Activated CD4-positive, alpha-beta T cell treated with anti-CD3 and anti-CD28 coated beads, Interleukin-2, Interleukin-4, amounts not matched to agents 100 ng/mL and 50 ng/mL, durations not matched to agents 16 hours and 8 hours (primary cell): ENCODE data around the gene C19orf38.
"Not testable (repeated sequence)": the region's sequence is repeated elsewhere in the genome, so short reads cannot be mapped to it uniquely, and the experiment has no call there.

Experiments
- DNase-seq: peaks from one replicate; pipeline ENCODE4 v3.0.0-alpha.2; 2020; ENCODE audit warnings: low spot score

Gene C19orf38

DNA sequence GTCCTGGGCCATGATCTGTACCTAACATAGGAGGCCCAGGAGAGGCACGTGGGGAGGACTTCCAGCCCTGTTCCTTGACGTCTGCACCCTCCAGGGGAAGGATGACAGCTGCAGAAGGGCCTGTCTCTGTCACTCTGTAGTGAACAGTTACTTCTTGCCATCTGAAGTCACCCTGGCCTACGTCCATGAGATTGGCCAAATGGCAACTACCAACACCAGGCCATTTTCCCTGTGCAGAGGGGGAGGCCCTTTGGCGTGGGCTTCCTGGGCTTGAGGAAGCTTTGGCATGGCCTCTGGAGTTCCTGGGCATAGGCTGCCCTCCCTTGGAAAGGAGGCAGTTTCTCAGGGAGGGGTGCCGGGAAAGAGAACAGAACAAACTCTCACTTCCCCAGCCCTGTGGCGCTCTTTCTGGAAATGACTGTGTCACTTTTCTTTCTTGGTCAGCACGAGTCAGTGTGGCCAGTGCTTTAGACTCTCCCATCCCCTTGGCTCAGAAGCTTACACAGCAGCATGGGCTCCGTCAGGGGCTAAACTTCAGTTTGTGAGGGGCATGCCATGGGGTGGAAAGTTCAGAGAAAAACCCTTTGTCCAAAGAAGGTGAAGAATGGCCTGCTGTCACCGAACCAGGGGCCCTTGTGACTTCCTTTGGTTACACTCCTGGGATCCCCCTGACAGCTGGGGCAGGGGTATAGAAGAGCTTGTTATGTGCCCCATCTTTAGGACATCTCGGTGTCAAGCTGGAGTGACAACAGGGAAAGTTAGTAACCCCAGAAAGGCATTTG lies 28.4 kb downstream of the C19orf38 start:
- peak; percentile 62 for DNase-seq

- not testable (repeated sequence) for DNase-seq
Observed at GRCh38 chr19:10877608-10878007, 29.4 kb downstream of the C19orf38 start.

GRCh38 chr19:10878253-10878652 lies 30.0 kb downstream of the C19orf38 start:
- DNase-seq = no peak

DNA sequence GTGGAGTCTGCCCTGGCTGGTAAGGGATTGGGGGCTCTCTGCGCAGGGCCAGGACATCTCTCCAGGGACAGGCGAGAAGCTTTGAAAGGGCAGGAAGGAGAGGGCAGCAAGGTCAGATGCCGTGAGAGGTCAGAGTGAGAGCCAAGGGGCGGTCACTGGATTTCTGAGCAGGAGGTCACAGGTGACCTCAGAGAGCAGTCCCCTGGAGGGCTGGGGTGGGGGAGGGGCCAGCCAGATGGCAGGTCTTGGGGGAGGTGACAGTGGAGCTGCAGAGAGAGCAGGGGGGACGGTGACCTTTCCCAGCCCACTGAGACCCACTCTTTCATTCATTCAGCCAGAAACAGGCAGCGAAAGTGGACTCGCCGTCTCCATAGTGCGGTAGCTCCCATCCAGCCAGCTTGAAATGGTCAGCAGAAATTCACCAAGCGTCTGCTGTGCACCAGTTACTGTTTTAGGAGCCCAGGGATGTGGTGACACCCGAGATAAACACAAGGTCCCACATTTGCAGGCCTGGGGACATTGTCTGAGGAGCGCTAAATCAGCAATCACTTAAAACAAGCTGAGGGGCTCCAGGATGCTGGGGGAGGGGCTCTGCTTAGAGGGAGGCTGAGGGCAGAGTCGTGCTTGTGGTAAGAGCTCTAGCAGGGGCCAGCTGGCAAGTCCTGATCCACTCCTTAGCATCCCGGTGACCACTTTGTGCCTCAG lies 33.3 kb downstream of the C19orf38 start:
- DNase-seq = no peak

DNA sequence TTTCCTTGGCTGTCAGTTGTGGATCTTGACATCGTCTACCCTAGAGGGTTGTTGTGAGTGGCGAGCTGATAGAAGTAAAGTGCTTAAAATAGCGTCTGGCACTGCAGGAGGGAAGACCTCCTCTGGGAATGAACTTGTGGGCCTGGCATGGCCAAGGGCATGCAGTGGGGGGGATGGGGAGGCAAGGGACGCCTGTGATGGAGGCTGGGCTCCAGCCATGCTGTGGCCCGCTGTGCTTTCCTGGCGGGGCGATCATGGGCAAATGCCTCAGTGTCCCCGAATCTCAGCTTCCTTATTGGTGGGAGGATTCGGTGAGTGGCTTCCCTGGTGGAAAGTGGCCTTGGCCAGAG lies 33.9 kb downstream of the C19orf38 start:
- DNase-seq = no peak

GRCh38 chr19:10884274-10884673 lies 36.1 kb downstream of the C19orf38 start:
- DNase-seq = no peak

DNA sequence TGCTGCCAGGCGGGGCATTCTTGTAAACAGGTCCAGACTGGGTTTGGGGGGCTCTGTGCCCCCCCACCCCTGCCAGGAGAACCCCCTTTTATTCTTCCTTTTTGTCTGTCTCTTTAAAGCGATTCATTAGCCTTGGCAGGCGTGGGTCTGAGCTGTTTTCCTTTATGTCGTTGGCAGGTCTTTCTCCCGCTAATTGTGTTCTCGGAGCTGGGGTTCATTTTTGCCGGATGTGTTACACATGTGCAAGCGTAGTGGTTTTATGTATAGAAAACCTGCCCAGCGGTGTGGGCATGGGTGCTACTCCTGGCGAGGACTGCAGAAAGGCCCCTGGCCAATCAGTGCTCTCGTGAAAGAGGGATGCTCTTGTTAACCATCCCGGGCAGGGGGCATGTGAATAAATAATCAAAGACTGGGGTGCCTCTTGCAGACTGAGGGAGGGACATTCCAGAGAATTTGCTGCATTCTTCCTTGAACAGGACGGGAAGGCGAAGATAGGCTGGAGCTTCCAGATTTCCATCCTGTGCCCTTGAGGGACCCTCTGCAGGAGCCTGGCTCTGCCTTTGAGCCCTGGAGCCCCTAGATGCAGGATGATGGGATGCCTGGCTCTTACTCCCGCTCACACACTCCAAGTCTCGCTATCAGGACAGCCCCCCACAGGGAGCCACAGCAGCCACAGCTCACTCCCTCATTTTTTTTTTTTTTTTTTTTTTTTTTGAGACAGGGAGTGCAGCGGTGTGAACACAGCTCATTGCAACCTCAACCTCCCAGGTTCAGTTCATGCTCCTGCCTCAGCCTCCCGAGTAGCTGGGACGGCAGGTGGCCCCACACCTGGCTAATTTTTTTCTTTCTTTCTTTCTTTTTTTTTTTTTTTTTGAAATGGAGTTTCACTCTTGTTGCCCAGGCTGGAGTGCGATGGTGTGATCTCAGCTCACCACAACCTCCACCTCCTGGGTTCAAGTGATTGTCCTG lies 37.3 kb downstream of the C19orf38 start:
- no peak for DNase-seq

DNA sequence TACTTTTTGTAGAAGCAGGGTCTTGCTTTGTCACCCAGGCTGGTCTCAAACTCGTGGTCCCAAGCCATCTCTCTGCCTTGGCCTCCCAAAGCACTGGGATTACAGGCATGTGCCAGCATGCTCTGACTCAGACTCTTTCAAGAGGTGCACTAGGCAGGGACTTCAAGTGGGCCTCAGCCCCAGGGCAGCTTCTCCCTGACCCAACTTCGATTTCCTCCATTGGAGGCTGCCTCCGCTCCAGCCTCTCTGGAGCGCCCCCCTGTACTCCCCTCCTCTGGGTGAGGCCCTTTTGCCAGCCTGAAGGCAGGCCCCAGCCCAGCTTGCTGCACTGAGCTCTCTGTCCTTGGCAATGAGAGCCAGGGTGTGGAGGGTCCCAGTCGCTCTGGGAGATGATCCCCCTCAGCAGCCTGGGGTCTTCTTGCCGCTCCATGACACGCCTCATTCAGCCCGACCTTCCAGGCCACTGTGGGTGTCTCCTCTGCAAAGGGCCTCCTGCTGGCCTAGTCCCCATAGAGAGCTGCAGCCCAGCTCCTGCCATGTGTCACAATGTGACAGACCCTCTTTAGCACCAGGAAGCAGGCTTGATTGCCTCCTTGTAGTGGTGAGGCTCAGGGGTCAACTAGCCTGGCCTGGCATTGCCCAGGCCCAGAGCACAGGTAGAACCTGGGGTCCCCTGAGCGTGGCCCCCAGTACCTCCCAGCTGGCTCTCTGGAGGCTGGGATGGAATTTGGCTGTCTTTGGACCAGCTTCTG lies 39.6 kb downstream of the C19orf38 start:
- no peak for DNase-seq

GRCh38 chr19:10888421-10888866 lies 40.2 kb downstream of the C19orf38 start:
- no peak for DNase-seq

DNA sequence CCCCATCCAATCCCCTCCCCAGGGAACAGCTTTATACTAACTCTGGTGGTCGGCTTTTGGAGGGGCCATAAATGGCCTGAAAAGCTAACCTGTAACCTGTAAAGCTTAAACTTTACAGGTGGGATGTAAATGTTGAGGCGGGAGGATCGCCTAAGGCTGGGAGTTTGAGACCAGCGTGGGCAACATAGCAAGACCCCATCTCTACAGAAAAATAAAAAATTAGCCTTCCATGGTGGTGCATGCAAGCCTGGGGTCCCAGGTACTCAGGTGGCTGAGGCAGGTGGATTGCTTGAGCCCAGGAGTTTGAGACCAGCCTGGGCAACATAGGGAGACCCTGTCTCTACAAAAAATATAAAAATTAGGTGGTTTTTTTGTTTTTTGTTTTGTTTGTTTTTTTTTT lies 41.7 kb downstream of the C19orf38 start:
- DNase-seq = no peak

GRCh38 chr19:10891405-10892086 lies 43.3 kb downstream of the C19orf38 start:
- no peak for DNase-seq

- no peak for DNase-seq
Observed at GRCh38 chr19:10892256-10892655, 44.0 kb downstream of the C19orf38 start.

DNA sequence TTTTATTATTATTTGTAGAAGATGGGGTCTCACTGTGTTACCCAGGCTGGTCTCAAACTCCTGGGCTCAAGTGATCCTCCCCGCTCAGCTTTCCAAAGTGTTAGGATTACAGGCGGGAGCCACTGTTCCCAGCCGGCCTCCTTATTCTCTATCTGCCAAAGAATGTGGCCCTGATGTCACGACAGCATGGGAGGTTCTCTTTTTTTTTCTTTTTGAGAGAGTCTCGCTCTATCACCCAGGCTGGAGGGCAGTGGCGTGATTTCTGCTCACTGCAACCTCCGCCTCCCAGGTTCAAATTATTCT lies 46.6 kb downstream of the C19orf38 start:
- no peak for DNase-seq

GRCh38 chr19:10895363-10895762 lies 47.1 kb downstream of the C19orf38 start:
- DNase-seq = no peak

DNA sequence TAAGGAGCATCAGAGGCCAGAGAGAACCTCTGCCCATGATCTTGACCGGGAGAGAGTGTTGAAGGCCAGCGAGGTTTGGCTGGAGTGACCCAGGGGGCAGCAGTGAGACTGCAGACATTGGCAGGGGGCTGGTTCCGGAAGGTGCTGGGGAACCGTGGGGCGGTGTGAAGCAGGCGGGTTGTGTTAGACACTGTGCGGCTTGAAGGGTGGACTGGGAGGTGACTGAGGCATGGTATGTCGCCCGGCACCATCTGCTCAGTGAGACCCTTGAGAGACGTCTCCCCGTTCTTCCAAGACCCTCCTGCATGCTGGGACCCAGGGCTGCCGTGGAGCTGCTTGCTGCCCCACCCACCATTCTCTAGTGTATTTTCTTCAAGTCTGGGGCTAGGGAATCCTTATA lies 47.7 kb downstream of the C19orf38 start:
- no peak for DNase-seq

GRCh38 chr19:10896851-10897526 lies 48.8 kb downstream of the C19orf38 start:
- no peak for DNase-seq

- DNase-seq = no peak
Observed at GRCh38 chr19:10898633-10899032, 50.4 kb downstream of the C19orf38 start.

DNA sequence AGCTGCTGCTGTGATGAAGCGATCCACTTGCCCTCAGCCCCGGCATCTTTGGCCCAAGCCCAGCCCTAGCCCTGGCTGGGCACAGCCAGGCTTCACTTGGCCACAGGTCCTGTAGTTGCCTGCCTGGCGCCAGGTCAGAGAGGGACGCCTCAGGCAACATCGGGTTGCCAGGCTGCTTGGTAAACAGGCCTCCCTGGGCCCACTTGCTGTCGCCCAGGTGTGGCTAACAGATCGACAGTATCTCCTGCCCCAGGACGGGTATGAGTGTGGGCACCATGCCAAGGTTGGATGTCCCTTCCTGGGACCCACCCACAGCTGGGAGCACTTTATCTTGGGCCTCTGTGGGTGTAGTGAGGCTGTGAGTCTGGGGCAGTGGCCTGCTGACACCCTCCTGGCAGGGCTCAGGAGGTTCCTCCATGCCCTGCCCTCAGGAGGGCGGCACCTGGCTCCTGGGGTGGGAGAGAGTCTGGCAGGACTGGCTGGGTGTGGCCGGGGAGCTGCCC lies 51.0 kb downstream of the C19orf38 start:
- DNase-seq = no peak

- DNase-seq = no peak
Observed at GRCh38 chr19:10907925-10908324, 59.7 kb downstream of the C19orf38 start.

DNA sequence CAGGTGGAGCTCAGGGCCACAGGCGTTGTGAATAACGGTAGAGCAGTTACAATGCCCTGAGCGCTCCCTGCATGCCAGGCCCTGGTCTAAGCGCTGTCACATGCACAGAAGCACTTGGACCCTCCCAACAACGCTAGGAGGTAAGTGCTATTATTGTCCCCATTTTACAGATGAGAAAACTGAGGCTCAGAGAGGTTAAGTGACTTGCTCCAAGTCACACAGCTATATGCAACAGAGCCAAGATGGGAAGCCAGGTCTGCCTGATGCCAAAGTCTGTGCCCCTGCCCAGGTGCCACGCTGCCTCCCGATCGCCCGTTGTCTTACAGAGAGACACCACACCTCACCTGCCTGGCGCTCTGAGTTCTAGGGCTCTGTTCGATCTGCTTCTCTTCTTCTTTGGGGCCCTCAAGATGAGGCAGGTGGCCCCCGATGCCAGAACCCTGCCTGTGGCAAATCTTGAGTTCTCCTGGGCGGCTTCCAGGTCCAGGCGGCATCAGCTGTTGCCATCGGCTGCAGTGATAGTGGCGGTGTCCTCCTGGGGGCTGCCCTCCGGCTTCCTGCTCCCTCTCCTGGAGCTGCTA lies 60.3 kb downstream of the C19orf38 start:
- DNase-seq = no peak
